ENCODE data around the gene CCDC112. TPM values are rescaled to one million over a fixed set of nuclear protein-coding genes. Genes with fewer than 3 reads are reported as not detected.

The CCDC112 gene
- total and polyA plus RNA-seq, 2 experiments from 2014 or later: 18.1 to 48.2 TPM

DNA sequence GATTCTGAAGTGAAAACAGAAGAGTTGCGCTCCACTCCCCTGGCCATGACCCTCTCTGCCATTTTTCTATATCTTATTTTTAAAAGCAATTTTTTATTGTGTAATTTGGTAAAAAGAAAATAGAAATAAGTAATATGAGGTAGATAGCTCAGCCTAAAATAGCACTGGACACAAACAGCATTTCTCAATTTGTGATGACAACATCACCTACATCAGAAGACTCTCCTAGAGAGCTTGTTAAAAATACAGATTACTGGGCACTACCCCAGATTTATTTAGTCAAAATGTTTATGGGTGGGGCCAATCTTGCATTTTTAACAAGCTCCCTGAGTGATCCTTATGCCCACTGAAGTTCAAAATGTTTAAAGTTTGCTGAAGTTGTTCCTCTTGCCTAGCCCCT, 40.5 kb upstream of the CCDC112 start (continued):
- TF ChIP-seq, protein P1, sequence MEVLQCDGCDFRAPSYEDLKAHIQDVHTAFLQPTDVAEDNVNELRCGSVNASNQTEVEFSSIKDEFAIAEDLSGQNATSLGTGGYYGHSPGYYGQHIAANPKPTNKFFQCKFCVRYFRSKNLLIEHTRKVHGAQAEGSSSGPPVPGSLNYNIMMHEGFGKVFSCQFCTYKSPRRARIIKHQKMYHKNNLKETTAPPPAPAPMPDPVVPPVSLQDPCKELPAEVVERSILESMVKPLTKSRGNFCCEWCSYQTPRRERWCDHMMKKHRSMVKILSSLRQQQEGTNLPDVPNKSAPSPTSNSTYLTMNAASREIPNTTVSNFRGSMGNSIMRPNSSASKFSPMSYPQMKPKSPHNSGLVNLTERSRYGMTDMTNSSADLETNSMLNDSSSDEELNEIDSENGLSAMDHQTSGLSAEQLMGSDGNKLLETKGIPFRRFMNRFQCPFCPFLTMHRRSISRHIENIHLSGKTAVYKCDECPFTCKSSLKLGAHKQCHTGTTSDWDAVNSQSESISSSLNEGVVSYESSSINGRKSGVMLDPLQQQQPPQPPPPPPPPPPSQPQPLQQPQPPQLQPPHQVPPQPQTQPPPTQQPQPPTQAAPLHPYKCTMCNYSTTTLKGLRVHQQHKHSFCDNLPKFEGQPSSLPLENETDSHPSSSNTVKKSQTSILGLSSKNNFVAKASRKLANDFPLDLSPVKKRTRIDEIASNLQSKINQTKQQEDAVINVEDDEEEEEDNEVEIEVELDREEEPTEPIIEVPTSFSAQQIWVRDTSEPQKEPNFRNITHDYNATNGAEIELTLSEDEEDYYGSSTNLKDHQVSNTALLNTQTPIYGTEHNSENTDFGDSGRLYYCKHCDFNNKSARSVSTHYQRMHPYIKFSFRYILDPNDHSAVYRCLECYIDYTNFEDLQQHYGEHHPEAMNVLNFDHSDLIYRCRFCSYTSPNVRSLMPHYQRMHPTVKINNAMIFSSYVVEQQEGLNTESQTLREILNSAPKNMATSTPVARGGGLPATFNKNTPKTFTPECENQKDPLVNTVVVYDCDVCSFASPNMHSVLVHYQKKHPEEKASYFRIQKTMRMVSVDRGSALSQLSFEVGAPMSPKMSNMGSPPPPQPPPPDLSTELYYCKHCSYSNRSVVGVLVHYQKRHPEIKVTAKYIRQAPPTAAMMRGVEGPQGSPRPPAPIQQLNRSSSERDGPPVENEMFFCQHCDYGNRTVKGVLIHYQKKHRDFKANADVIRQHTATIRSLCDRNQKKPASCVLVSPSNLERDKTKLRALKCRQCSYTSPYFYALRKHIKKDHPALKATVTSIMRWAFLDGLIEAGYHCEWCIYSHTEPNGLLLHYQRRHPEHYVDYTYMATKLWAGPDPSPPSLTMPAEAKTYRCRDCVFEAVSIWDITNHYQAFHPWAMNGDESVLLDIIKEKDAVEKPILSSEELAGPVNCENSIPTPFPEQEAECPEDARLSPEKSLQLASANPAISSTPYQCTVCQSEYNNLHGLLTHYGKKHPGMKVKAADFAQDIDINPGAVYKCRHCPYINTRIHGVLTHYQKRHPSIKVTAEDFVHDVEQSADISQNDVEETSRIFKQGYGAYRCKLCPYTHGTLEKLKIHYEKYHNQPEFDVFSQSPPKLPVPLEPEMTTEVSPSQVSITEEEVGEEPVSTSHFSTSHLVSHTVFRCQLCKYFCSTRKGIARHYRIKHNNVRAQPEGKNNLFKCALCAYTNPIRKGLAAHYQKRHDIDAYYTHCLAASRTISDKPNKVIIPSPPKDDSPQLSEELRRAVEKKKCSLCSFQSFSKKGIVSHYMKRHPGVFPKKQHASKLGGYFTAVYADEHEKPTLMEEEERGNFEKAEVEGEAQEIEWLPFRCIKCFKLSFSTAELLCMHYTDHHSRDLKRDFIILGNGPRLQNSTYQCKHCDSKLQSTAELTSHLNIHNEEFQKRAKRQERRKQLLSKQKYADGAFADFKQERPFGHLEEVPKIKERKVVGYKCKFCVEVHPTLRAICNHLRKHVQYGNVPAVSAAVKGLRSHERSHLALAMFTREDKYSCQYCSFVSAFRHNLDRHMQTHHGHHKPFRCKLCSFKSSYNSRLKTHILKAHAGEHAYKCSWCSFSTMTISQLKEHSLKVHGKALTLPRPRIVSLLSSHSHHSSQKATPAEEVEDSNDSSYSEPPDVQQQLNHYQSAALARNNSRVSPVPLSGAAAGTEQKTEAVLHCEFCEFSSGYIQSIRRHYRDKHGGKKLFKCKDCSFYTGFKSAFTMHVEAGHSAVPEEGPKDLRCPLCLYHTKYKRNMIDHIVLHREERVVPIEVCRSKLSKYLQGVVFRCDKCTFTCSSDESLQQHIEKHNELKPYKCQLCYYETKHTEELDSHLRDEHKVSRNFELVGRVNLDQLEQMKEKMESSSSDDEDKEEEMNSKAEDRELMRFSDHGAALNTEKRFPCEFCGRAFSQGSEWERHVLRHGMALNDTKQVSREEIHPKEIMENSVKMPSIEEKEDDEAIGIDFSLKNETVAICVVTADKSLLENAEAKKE (CRISPR knock-in tag; IDR thresholded peaks at IDR 0.05): no peak
- TF ChIP-seq NANOG (IDR thresholded peaks at IDR 0.05; ENCODE audit: borderline replicate concordance): no peak
- no peak for TF ChIP-seq POLR2AphosphoS5 (IDR thresholded peaks at IDR 0.05; ENCODE audit: low read depth)
- no peak for TF ChIP-seq ZNF114 (CRISPR knock-in tag; IDR thresholded peaks at IDR 0.05)
- no peak for TF ChIP-seq ZNF331 (CRISPR knock-in tag; IDR thresholded peaks at IDR 0.05; ENCODE audit: low read depth)
- TF ChIP-seq EZH2 (IDR thresholded peaks at IDR 0.05; ENCODE audit: low read depth, unreplicated experiment): no peak
- no peak for TF ChIP-seq EZH2phosphoT487 (IDR thresholded peaks at IDR 0.05; ENCODE audit: unreplicated experiment)
- no peak for TF ChIP-seq ETS1 (IDR thresholded peaks at IDR 0.05)
- no peak for TF ChIP-seq JUNB (IDR thresholded peaks at IDR 0.05; ENCODE audit: unreplicated experiment)

GRCh38 chr5:115336201-115336720, 39.8 kb upstream of the CCDC112 start:
- no peak overlapping the region for H3K27ac Mint-ChIP-seq
- DNase-seq (ENCODE audit: low spot score): no peak
- no peak overlapping the region for H3K27ac ChIP-seq (ENCODE audit: low read depth)
- no peaks in the 10 kb centered on the region for H3K27me3 ChIP-seq (ENCODE audit: insufficient read depth)
- H3F3A ChIP-seq (replicated peaks; ENCODE audit: low read depth): no peaks in the 10 kb centered on the region
- no peak overlapping the region for H3K4me3 ChIP-seq
- no peaks in the 10 kb centered on the region for H3K9me3 Mint-ChIP-seq
- H3K4me2 ChIP-seq: no peak overlapping the region
- no peaks in the 10 kb centered on the region for H4K20me1 ChIP-seq (replicated peaks; ENCODE audit: insufficient read depth)
- H2AFZ ChIP-seq: no peak overlapping the region
- no peaks in the 10 kb centered on the region for H3K27me3 Mint-ChIP-seq (ENCODE audit: insufficient read depth, low read depth, poor library complexity)
- no peak overlapping the region for H3K4me3 Mint-ChIP-seq
- H3K36me3 Mint-ChIP-seq (ENCODE audit: low read depth): no peaks in the 10 kb centered on the region
- no peaks in the 10 kb centered on the region; the same call in 1 of the 2 replicates for H3K4me1 ChIP-seq (ENCODE audit: insufficient read depth)
- H3K4me1 Mint-ChIP-seq: peaks cover 2% of the 10 kb centered on the region; the same call in 1 of the 3 replicates
- H3K79me2 ChIP-seq (replicated peaks; ENCODE audit: insufficient read depth): no peaks in the 10 kb centered on the region
- no peaks in the 10 kb centered on the region; the same call in 1 of the 2 replicates for H3K9me2 ChIP-seq (ENCODE audit: insufficient read depth)
- ATAC-seq: no peak
- H3K36me3 ChIP-seq (ENCODE audit: insufficient read depth): no peaks in the 10 kb centered on the region
- no peak for TF ChIP-seq POLR2AphosphoS5 (IDR thresholded peaks at IDR 0.05; ENCODE audit: low read depth)
- TF ChIP-seq, protein P1 (CRISPR knock-in tag; IDR thresholded peaks at IDR 0.05): no peak

Measured in GM23338 (cell line).